GM12878 (cell line): Measurements from ENCODE around the gene DRAP1. TPM values are rescaled to one million over a fixed set of nuclear protein-coding genes. Genes with fewer than 3 reads are reported as not detected.

Experiments used
- BHLHE40 ChIP-seq, 2 experiments: fragments of 450-650 bp in 1 of 2; IDR thresholded peaks; 2 replicates each; pipeline ENCODE4 v1.6.1; 2011 to 2017; ENCODE audit warnings: low read depth in 2 of 2, borderline replicate concordance in 1 of 2, improper control_type of control experiment in 1 of 2, low read length in 1 of 2, mild to moderate bottlenecking in 1 of 2
- CHD2 ChIP-seq: IDR thresholded peaks from 2 replicates; pipeline ENCODE4 v1.6.1; 2011; ENCODE audit warnings: low read depth, low read length, improper control_type of control experiment, borderline replicate concordance
- DPF2 ChIP-seq: fragments of 450-650 bp; IDR thresholded peaks from 2 replicates; pipeline ENCODE4 v1.6.1; 2017; ENCODE audit warnings: mild to moderate bottlenecking
- GATAD2B ChIP-seq: fragments of 450-650 bp; conservative IDR thresholded peaks from 2 replicates; pipeline ENCODE4 v1.6.1; 2017; ENCODE audit warnings: low read depth, mild to moderate bottlenecking, moderate library complexity
- RELA ChIP-seq: fragments of 450-650 bp; IDR thresholded peaks from 2 replicates; pipeline ENCODE4 v1.8.0; 2014; ENCODE audit warnings: borderline replicate concordance; ENCODE audit not compliant: partially characterized antibody
- SRF ChIP-seq, 2 experiments: IDR thresholded peaks; 2 replicates each; pipeline ENCODE4 v1.6.1; 2011; ENCODE audit warnings: low read depth in 2 of 2, low read length in 2 of 2, mild to moderate bottlenecking in 1 of 2, moderate library complexity in 1 of 2
- TARDBP ChIP-seq: IDR thresholded peaks from 2 replicates; pipeline ENCODE4 v1.6.1; 2016; ENCODE audit warnings: borderline replicate concordance
- TBL1XR1 ChIP-seq: IDR thresholded peaks from 2 replicates; pipeline ENCODE4 v1.6.1; 2012; ENCODE audit warnings: low read depth, low read length, improper control_type of control experiment
- TCF7 ChIP-seq: IDR thresholded peaks from 2 replicates; pipeline ENCODE4 v1.6.1; 2014; ENCODE audit warnings: antibody characterized with exemption, borderline replicate concordance
- YY1 ChIP-seq: IDR thresholded peaks from 2 replicates; pipeline ENCODE4 v1.6.1; 2011; ENCODE audit warnings: low read depth, mild to moderate bottlenecking, low read length
- ZNF217 ChIP-seq: fragments of 450-650 bp; IDR thresholded peaks from 2 replicates; pipeline ENCODE4 v1.6.1; 2017; ENCODE audit warnings: antibody characterized with exemption, mild to moderate bottlenecking
- polyA plus RNA-seq, 11 experiments: library from polyadenylated mRNA; depleted of rRNA in 4 of 11; unstranded in 6 of 11; stranded (reverse) in 5 of 11; fragments of >200 nt; fragmentation: Nextera tagmentation in 4 of 11; fragmentation: Illumina TruSeq in 1 of 11; extraction: Ambion mirVana in 4 of 11; extraction: Trizol in 1 of 11; gene quantifications; 1 replicate in 1 of 11; 2 replicates in 10 of 11; pipeline versions ENCODE4 v1.2.1 to v1.2.3, GENCODE V29; 2011 to 2016; ENCODE audit warnings: inconsistent platforms in 2 of 11, missing spikeins in 2 of 11, low read depth in 1 of 11
- total RNA-seq, 4 experiments: library from RNA; depleted of rRNA in 3 of 4; stranded (reverse); fragments of >200 nt in 3 of 4; fragmentation: Illumina TruSeq in 1 of 4; extraction: Trizol in 1 of 4; gene quantifications; 2 replicates each; pipeline versions ENCODE4 v1.2.1 to v1.2.3, GENCODE V29; 2013 to 2021
- TF ChIP-seq, protein P1 (sequence below), 3 experiments: IDR thresholded peaks in 2 of 3; conservative IDR thresholded peaks in 1 of 3; 2 replicates each; pipeline ENCODE4 v1.5.1; 2011; ENCODE audit warnings: low read depth in 3 of 3, low read length in 3 of 3, mild to moderate bottlenecking in 3 of 3, control low read depth in 2 of 3, moderate library complexity in 2 of 3, inconsistent platforms in 1 of 3, mixed read lengths in 1 of 3; ENCODE audit not compliant: control insufficient read depth in 2 of 3, insufficient read depth in 1 of 3; ENCODE audit errors: extremely low read depth in 1 of 3
- TF ChIP-seq, protein P2 (sequence below): fragments of 450-650 bp; conservative IDR thresholded peaks from 2 replicates; pipeline ENCODE4 v1.6.1; 2017; ENCODE audit warnings: mild to moderate bottlenecking, moderate library complexity

DRAP1 gene
- total and polyA plus RNA-seq, 10 of the 15 experiments (the other 5 are each of a cell fraction or from before 2014, with no cell fraction given): 9.4 to 163 (median 114) TPM

DNA sequence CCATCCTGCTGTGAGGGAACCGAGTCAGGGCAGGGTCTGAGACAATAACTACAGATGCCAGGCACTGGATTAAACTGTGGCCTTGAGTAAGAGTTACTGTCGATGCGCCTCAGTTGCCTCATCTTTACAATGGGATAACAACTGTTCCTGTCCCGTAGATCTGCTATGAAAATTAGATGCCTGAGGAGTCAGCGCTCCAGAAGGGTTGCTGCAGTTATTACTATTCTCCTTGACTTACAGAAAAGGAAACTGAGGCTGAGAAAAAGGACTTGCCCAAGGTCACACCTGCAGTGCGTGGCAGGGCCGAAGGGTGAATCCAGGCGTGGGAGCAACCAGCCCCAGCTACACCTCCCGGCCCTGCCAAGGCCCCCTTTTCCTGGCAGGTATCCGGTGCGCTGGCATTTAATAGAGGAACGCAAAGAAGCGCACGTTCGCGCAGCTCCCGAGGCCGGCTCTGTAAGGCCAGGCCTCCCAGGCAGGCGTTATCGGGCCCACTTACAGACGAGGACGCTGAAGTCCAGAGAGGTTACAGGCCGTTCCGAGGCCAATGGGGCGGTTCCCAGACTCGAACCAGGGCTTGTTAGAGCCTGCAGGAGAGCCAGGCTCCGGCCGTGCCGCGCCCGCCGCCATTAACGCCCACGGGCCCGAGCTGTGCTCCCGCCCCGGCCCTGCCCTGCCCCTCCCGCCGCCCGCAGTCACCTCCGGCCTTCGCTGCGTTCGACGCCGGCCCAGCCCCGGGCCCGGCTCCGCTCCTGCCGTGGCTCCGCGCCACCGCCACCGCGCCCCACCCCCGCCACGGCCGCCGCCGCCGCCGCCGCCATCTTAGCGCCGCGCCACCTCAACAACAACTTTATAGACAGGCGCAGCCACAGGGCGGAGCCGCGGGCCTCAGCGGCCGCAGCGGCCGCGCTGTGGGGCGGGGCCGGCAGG lies 750 bp upstream of the DRAP1 start, which contains the start of gene C11orf68 (continued):
- TF ChIP-seq RELA: peak; percentile 12
- no peak for TF ChIP-seq TCF7
- no peak for TF ChIP-seq TBL1XR1
- TF ChIP-seq TARDBP: peak; percentile 64
- TF ChIP-seq SRF (IDR thresholded peaks at IDR 0.05; ENCODE audit: low read depth in 2 of 2, low read length in 2 of 2): 0 out of 4 replicates have a peak, but pooled peaks of 1 of the 2 experiments have one; percentile 62
- TF ChIP-seq BHLHE40 (IDR thresholded peaks at IDR 0.05; ENCODE audit: borderline replicate concordance in 1 of 2, low read depth in 2 of 2, low read length in 1 of 2): peak in 1 of 2 experiments; percentile 23; a peak in 1 of 4 replicates
- TF ChIP-seq, protein P1, sequence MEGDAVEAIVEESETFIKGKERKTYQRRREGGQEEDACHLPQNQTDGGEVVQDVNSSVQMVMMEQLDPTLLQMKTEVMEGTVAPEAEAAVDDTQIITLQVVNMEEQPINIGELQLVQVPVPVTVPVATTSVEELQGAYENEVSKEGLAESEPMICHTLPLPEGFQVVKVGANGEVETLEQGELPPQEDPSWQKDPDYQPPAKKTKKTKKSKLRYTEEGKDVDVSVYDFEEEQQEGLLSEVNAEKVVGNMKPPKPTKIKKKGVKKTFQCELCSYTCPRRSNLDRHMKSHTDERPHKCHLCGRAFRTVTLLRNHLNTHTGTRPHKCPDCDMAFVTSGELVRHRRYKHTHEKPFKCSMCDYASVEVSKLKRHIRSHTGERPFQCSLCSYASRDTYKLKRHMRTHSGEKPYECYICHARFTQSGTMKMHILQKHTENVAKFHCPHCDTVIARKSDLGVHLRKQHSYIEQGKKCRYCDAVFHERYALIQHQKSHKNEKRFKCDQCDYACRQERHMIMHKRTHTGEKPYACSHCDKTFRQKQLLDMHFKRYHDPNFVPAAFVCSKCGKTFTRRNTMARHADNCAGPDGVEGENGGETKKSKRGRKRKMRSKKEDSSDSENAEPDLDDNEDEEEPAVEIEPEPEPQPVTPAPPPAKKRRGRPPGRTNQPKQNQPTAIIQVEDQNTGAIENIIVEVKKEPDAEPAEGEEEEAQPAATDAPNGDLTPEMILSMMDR (IDR thresholded peaks at IDR 0.05 in 2 of 3, conservative IDR thresholded peaks at IDR 0.05 in 1 of 3; ENCODE audit: control insufficient read depth in 2 of 3, extremely low read depth in 1 of 3, insufficient read depth in 1 of 3, low read depth in 3 of 3, low read length in 3 of 3): no peak
- no peak for TF ChIP-seq CHD2
- TF ChIP-seq DPF2: peak; percentile 9; the same call in 1 of the 2 replicates
- TF ChIP-seq YY1: peak; percentile 95
- TF ChIP-seq, protein P2, sequence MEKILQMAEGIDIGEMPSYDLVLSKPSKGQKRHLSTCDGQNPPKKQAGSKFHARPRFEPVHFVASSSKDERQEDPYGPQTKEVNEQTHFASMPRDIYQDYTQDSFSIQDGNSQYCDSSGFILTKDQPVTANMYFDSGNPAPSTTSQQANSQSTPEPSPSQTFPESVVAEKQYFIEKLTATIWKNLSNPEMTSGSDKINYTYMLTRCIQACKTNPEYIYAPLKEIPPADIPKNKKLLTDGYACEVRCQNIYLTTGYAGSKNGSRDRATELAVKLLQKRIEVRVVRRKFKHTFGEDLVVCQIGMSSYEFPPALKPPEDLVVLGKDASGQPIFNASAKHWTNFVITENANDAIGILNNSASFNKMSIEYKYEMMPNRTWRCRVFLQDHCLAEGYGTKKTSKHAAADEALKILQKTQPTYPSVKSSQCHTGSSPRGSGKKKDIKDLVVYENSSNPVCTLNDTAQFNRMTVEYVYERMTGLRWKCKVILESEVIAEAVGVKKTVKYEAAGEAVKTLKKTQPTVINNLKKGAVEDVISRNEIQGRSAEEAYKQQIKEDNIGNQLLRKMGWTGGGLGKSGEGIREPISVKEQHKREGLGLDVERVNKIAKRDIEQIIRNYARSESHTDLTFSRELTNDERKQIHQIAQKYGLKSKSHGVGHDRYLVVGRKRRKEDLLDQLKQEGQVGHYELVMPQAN: peak; percentile 46; the same call in 1 of the 2 replicates
- TF ChIP-seq GATAD2B: peak; percentile 3
- 0 out of 2 replicates have a peak, but pooled peaks have one; percentile 11 for TF ChIP-seq ZNF217
